Fibroblast of upper back skin (primary cell): ENCODE data around the gene NFAM1.
A peak's percentile ranks its signal among the peaks of the same experiment; 100 is the strongest.

ENCODE experiments used
- DNase-seq: peaks from one replicate; pipeline ENCODE4 v3.0.0-alpha.2; 2013

The NFAM1 gene

GRCh38 chr22:42412744-42413333 is 19.4 kb downstream of the NFAM1 start:
- no peak for DNase-seq

GRCh38 chr22:42410708-42411107 is 21.5 kb downstream of the NFAM1 start:
- no peak for DNase-seq

- no peak for DNase-seq
Measured at GRCh38 chr22:42408810-42409529, 23.2 kb downstream of the NFAM1 start.

- DNase-seq, result no peak
Measured at GRCh38 chr22:42408276-42408675, 23.9 kb downstream of the NFAM1 start.

DNA sequence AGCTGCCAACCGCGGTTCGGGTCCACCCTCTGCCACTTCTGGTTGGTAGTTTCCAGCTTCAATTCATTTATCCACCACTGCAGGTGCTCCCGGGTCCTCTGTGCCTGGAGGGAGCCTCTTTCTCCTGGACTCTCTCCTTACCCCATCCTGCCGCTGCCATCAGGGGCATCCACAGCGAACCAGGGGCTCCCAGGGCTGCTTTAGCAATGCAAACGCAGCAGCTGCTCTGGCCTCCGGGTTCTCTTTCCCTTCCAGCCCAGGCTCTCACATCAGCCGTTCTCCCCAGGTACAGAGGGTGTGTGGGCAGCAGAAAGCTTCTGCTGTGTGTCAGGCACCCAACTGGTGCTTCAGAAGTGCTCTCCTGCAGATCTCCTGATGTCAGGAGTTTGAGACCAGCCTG is 27.9 kb downstream of the NFAM1 start:
- DNase-seq, result no peak

GRCh38 chr22:42401535-42402334 is 30.5 kb downstream of the NFAM1 start:
- DNase-seq, result no peak

DNA sequence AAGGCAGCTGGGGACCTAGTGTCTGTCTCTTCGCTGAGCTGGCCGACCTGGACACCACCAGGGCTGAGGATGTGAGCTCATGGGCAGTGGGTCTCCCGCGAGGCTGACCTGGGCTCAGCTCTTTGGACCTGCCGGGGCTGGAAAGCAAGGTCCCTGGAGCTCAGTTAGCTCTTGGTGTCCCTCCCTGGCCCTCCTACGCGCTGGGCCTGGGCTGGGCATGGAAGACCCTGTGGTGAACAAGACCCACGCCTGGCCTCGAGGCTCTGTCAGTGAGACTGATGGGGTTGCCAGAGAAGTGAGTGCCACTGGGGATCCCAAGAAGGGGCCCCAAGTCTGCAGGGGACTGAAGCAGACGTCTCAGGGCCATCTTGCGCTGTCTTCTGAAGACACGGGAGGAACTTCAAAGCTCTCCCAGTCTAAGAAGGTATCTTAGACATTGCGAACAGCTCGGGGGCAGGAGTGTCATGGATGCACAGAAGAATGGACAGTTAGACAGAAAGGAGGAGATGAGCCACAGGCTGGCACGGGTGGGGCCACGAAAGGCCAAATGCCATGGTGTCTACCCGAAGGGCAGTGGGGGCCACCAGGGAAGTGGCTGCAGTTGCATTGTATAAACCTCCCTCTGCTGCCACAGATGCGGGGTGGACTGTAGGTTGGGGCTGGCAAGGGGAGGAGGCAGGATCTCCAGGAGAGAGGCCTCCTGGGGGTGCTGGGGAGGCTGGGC is 31.2 kb downstream of the NFAM1 start:
- DNase-seq, result no peak

DNA sequence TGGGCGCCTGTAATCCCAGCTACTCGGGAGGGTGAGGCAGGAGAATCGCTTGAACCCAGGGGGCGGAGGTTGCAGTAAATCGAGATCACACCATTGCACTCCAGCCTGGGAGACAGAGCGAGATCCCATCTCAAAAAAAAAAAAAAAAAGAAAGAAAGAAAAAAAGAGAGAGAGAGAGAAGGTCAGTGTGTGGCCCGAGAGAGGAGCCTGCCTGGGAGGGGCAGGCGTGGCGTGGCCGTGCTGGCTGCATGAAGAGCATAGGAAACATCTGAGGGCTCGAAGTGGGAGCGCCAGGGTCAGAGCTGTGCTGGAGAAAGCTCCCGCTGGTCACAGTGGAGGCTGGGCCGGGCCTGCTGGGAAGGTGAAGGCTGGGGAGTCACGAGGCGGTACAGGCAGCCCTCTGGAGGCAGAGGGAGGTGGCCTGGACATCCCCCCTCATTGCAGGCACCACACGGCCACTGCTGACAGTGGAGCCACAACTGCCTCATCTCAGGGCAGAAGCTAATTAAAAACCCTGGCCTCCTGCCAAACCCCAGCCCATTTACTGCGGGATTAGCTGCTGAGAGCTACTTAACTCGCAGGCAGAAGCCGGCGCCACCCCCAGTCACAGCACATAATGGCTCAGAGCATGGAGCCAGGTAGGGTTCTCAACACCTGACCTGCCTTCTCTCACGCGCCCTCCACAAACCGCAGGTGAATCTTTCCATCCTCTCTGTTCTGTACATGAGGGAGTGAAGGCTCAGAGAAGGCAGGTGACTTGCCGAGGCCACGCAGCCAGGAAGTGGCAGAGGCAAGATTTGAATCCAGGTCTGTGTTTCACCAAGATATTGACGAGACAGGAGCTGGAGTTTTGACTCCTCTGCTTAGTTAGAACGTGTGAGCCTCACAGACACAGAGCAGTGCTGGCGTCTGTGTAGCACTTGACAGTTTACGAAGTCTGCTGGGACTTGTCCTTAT is 32.6 kb downstream of the NFAM1 start:
- DNase-seq, result peak; percentile 7

GRCh38 chr22:42397332-42398249 is 34.6 kb downstream of the NFAM1 start:
- no peak for DNase-seq

GRCh38 chr22:42396621-42397331 is 35.4 kb downstream of the NFAM1 start:
- no peak for DNase-seq

DNA sequence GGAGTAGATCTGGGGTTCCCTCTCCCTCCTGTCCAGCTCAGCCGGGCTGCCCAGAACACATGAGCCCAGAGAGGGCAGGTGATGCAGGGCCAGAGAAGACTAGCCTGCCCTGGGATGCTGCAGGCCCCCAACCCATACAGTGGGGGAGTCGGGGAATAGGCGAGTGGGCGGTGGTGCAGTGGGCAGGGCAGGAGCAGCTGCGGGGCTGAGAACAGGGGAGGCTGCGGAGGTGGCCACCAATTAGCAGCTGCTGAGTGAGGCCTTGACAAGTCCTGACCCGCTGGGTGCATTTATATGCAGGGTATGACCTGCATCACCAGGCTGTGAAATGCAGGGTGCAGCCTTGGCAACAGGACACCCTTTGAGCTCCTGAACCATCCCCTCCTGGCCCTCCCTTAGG is 43.1 kb downstream of the NFAM1 start:
- no peak for DNase-seq

DNA sequence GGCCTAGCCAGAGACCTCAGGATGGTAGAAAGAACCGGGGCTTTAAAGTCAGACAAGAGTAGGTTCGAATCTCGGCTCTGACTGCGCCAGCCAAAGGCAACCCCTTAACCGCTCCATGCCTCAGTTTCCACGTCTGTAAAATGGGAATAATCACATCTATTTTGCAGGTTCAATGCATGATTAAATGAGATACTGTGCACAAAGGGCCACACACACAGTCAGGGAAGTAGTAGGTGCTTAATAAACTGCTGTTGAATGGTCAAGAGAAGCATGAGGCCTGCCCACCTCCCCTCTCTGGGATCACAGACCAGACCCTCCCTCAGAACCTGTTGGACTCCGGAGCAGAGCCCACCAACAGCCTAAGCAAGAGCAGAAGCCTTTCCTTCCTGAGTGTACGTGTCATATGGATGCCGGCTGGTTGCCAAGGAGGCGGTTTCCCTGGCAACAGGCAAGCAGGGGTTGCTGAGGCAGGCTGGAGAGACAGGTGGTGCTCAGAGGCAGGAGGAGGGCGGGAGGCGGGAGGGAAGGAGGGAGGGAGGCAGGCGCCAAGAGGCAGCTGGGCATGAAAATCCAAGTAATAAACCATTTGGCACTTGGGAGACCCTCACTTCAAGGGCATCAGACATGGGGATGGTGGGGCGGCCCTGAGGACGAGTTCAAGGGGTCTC is 43.9 kb downstream of the NFAM1 start:
- DNase-seq, result peak; percentile 20

DNA sequence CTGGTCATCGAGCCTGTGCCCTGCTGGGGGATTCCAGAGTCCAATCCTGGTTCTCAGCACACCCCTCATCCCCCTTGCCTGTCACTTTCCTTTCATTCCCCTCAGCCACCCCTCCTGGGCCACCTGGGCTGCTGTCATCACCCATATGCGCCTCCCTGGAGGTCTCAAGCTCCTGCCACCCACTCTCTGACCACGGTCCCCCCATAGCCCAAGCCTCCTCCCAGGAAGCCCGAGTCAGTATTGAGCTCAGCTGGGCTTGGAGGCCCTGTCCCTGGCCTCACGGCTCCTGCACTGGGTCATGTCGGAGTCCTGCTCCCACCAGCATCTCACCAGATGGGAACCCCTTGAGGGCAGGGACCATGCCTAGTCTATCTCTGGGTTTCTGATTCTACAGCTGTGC is 44.6 kb downstream of the NFAM1 start:
- no peak for DNase-seq

DNA sequence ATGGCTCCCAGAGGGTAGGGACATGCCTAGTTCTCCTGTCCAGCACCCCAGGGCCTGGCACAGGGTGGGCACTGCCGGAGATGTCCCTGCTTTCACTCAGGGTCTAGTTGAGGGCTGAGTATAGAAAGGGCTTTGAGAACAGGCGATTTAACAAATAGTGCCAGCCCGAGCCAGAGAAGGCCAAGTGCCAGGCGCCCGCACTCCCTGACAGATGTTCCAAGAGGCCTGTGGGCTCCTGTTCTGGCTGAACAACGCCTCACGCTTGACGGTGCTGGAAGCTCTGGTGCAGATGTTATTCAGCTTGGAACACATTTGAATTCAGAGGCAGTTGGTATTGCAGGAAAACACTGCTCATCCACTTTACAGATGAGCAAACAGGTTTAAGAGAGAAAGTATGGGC is 46.5 kb downstream of the NFAM1 start:
- no peak for DNase-seq

GRCh38 chr22:42384506-42384905 is 47.7 kb downstream of the NFAM1 start:
- no peak for DNase-seq

DNA sequence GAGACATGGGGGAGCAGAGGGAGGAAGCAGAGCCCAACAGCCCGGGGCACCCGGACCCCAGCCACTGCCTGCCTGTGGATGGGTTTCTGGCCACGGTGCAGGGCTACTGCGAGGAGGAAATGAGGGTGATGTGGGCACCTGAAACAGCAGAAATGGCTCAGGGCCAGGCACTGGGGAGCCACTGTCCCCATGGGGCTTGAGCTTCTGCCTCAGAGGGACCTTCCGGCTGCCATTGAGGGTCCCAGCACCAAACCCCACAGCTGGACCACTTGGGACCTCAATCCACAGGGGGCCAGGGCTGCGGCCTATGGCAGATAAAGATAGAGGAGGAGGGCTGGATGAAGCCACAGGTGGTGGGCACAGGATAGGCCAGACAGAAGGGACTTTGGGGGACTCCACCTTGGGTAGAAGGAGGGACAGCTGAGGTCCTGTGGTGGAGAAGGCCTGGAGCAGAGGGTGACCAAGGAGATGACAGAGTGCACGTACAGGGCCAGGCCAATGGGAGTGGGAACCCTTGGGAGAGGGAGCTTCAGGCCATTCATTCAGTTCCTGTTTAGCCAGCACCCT is 48.3 kb downstream of the NFAM1 start:
- DNase-seq, result no peak

- no peak for DNase-seq
Measured at GRCh38 chr22:42383287-42383686, 48.9 kb downstream of the NFAM1 start.

DNA sequence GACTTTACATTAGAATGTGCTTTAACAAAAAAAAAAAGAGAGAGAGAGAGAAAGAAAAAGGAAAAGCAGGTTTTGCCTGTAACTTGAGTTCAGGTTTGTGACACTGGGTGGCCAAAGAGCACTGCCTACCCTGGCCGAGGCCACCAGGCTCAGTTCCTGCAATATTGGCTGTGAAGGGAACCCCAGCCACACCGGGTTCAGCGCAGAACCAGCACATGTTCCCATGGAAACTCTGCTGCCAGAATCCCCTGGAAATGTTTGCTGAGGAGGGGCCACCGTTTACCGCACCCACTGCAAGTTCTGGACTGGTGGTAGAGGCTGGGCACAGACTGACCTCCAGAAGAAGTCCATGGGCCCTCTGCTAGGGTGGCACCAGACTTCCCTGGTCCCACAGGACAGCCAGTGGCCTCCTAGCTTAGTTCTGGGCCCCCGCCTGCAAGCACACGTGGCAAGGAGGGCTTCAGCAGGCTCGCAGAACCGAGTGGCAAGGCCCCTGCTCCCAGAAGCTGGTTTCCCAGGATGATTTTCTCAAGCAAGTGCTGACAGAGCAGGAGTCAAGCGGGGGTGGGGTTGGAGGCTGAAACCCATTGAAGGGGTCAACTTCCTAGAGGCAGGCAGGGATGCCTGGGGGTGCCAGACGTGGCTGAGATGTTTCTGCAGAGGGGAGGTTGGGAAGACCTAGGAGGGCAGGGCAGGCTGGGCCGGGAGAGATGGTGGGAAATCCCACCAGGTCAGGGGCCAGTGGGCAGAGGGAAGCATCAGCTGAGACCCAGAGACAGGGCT is 51.2 kb downstream of the NFAM1 start:
- no peak for DNase-seq
